GM21723 (cell line): ENCODE results near the gene PPFIBP2.
A peak's percentile ranks its signal among the peaks of the same experiment; 100 is the strongest.

ENCODE experiments used
- ATAC-seq: cut with Tn5 transposase; IDR thresholded peaks from one replicate; pipeline ENCODE4 v1.9.1; 2021; ENCODE audit warnings: mild to moderate bottlenecking, moderate library complexity; ENCODE audit not compliant: unreplicated experiment

PPFIBP2 gene

GRCh38 chr11:7575841-7576725 is 62.3 kb downstream of the PPFIBP2 start:
- no peak for ATAC-seq

GRCh38 chr11:7576726-7577290 is 63.0 kb downstream of the PPFIBP2 start:
- no peak for ATAC-seq

GRCh38 chr11:7577291-7578190 is 63.7 kb downstream of the PPFIBP2 start:
- no peak for ATAC-seq

GRCh38 chr11:7578276-7578955 is 64.6 kb downstream of the PPFIBP2 start:
- ATAC-seq = no peak

GRCh38 chr11:7579361-7579791 is 65.6 kb downstream of the PPFIBP2 start:
- ATAC-seq = peak; percentile 41

- ATAC-seq = no peak
Measured at GRCh38 chr11:7581021-7581590, 67.3 kb downstream of the PPFIBP2 start.

- no peak for ATAC-seq
Measured at GRCh38 chr11:7582338-7582985, 68.7 kb downstream of the PPFIBP2 start.

GRCh38 chr11:7583248-7583647 is 69.4 kb downstream of the PPFIBP2 start:
- ATAC-seq = no peak

- ATAC-seq = no peak
Measured at GRCh38 chr11:7584910-7585309, 71.1 kb downstream of the PPFIBP2 start.

- no peak for ATAC-seq
Measured at GRCh38 chr11:7585816-7586215, 72.0 kb downstream of the PPFIBP2 start.

GRCh38 chr11:7586376-7586775 is 72.6 kb downstream of the PPFIBP2 start:
- ATAC-seq = no peak

- no peak for ATAC-seq
Measured at GRCh38 chr11:7587712-7588111, 73.9 kb downstream of the PPFIBP2 start.

GRCh38 chr11:7589861-7590260 is 76.1 kb downstream of the PPFIBP2 start:
- ATAC-seq = no peak

GRCh38 chr11:7590529-7590928 is 76.7 kb downstream of the PPFIBP2 start:
- ATAC-seq = no peak

- no peak for ATAC-seq
Measured at GRCh38 chr11:7591107-7591894, 77.5 kb downstream of the PPFIBP2 start.

GRCh38 chr11:7591987-7592386 is 78.2 kb downstream of the PPFIBP2 start:
- no peak for ATAC-seq

GRCh38 chr11:7592711-7593110 is 78.9 kb downstream of the PPFIBP2 start:
- no peak for ATAC-seq

GRCh38 chr11:7593481-7593880 is 79.7 kb downstream of the PPFIBP2 start:
- ATAC-seq = no peak
